Loucy (cell line): ENCODE results near the gene PSMG3.

Source experiments
- H2AFZ ChIP-seq: fragments of 200-600 bp; sonication (generic); 2 replicates; pipeline ENCODE4 v1.6.0; 2016; ENCODE audit warnings: antibody characterized with exemption, mild to moderate bottlenecking, low read length, moderate library complexity
- H3F3A ChIP-seq: fragments of 200-600 bp; 2 replicates; pipeline ENCODE4 v1.6.0; 2016; ENCODE audit warnings: antibody characterized with exemption, low read depth, mild to moderate bottlenecking
- H3K27me3 ChIP-seq: fragments of 200-600 bp; sonication (generic); 2 replicates; pipeline ENCODE4 v1.6.1; 2014; ENCODE audit warnings: low read length, mild to moderate bottlenecking; ENCODE audit not compliant: insufficient read depth, poor library complexity, severe bottlenecking
- H3K36me3 ChIP-seq: fragments of 200-600 bp; sonication (generic); 2 replicates; pipeline ENCODE4 v1.6.1; 2016; ENCODE audit warnings: low read length; ENCODE audit not compliant: insufficient read depth
- H3K4me1 ChIP-seq: fragments of 200-600 bp; sonication (generic); 2 replicates; pipeline ENCODE4 v1.5.1; 2014; ENCODE audit warnings: low read length, mild to moderate bottlenecking; ENCODE audit not compliant: insufficient read depth, poor library complexity, severe bottlenecking
- H3K4me2 ChIP-seq: fragments of 200-600 bp; sonication (generic); 2 replicates; pipeline ENCODE4 v1.6.0; 2014; ENCODE audit warnings: antibody characterized with exemption, low read length, low read depth, mild to moderate bottlenecking; ENCODE audit not compliant: poor library complexity, severe bottlenecking
- H3K4me3 ChIP-seq: fragments of 200-600 bp; sonication (generic); 2 replicates; pipeline ENCODE4 v1.5.1; 2014; ENCODE audit warnings: low read length, mild to moderate bottlenecking, mixed read lengths; ENCODE audit not compliant: poor library complexity, severe bottlenecking
- H3K79me2 ChIP-seq: fragments of 200-600 bp; sonication (generic); 2 replicates; pipeline ENCODE4 v1.6.1; 2014; ENCODE audit warnings: low read length; ENCODE audit not compliant: insufficient read depth
- H3K9ac ChIP-seq: fragments of 200-600 bp; sonication (generic); 2 replicates; pipeline ENCODE4 v1.6.0; 2014; ENCODE audit warnings: mild to moderate bottlenecking, low read depth, low read length, moderate library complexity; ENCODE audit not compliant: poor library complexity, severe bottlenecking
- H3K9me2 ChIP-seq: fragments of 200-600 bp; sonication (generic); replicated peaks from 2 replicates; pipeline ENCODE4 v1.6.1; 2016; ENCODE audit warnings: low read depth, low read length, mixed read lengths
- H3K9me3 ChIP-seq: fragments of 200-600 bp; sonication (generic); 2 replicates; pipeline ENCODE4 v1.6.1; 2014; ENCODE audit warnings: mild to moderate bottlenecking, antibody characterized with exemption, low read length, low read depth; ENCODE audit not compliant: insufficient read depth
- H4K20me1 ChIP-seq: fragments of 200-600 bp; sonication (generic); 2 replicates; pipeline ENCODE4 v1.6.0; 2014; ENCODE audit warnings: antibody characterized with exemption, low read length, mild to moderate bottlenecking; ENCODE audit not compliant: insufficient read depth, poor library complexity, severe bottlenecking
- EZH2phosphoT487 ChIP-seq: fragments of 200-600 bp; IDR thresholded peaks from 2 replicates; pipeline ENCODE4 v1.6.1; 2018; ENCODE audit warnings: antibody characterized with exemption, mild to moderate bottlenecking, moderate library complexity, borderline replicate concordance
- TF ChIP-seq, protein P1 (sequence below): fragments of 200-600 bp; sonication (generic); conservative IDR thresholded peaks from 2 replicates; pipeline ENCODE4 v1.5.1; 2014; ENCODE audit warnings: mild to moderate bottlenecking, antibody characterized with exemption, low read length

PSMG3 gene

DNA sequence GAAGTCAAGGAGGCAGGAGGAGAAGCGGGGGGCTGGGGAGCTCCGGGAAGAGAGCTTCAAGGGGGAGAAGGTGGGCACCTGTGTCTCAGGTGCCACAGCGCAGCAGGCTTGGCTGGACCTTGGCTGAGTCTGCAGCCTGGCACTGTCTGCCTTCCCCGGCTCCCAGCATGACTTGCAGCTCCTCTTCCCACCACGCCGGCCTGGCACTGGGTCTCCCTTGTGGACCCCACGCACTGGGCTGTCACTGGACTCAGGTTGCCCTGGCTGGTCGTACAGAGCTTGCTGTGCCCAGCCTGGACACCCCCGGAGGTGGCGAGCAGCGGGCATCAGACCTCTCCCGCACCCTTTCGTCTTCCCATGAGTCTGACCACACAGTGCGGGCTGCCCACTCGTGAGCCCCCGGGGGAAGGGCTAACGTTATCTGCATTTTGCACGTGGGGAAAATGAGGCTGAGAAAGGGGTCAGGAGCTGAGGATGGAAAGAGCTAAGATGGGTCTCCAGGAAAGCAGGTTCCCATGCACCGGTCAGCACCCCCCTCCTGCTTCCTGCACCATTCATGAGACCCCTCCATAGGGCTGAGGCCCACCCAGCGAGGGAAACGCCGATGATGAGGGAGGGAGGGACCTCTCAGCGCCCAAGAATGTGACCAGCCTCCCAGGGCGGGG, 40.3 kb upstream of the PSMG3 start:
- no peak overlapping the region for H3K9ac ChIP-seq
- no peaks in the 10 kb centered on the region for H3K9me3 ChIP-seq
- no peaks in the 10 kb centered on the region for H3K9me2 ChIP-seq
- no peak overlapping the region for H3K4me3 ChIP-seq
- H3K4me1 ChIP-seq: peaks cover 13% of the 10 kb centered on the region
- H4K20me1 ChIP-seq: no peaks in the 10 kb centered on the region
- TF ChIP-seq, protein P1, sequence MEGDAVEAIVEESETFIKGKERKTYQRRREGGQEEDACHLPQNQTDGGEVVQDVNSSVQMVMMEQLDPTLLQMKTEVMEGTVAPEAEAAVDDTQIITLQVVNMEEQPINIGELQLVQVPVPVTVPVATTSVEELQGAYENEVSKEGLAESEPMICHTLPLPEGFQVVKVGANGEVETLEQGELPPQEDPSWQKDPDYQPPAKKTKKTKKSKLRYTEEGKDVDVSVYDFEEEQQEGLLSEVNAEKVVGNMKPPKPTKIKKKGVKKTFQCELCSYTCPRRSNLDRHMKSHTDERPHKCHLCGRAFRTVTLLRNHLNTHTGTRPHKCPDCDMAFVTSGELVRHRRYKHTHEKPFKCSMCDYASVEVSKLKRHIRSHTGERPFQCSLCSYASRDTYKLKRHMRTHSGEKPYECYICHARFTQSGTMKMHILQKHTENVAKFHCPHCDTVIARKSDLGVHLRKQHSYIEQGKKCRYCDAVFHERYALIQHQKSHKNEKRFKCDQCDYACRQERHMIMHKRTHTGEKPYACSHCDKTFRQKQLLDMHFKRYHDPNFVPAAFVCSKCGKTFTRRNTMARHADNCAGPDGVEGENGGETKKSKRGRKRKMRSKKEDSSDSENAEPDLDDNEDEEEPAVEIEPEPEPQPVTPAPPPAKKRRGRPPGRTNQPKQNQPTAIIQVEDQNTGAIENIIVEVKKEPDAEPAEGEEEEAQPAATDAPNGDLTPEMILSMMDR: no peak
- TF ChIP-seq EZH2phosphoT487: no peak
- no peaks in the 10 kb centered on the region for H3K79me2 ChIP-seq
- H2AFZ ChIP-seq: no peak overlapping the region
- H3K4me2 ChIP-seq: no peak overlapping the region
- H3K36me3 ChIP-seq: no peaks in the 10 kb centered on the region
- no peaks in the 10 kb centered on the region for H3F3A ChIP-seq
- no peaks in the 10 kb centered on the region for H3K27me3 ChIP-seq

DNA sequence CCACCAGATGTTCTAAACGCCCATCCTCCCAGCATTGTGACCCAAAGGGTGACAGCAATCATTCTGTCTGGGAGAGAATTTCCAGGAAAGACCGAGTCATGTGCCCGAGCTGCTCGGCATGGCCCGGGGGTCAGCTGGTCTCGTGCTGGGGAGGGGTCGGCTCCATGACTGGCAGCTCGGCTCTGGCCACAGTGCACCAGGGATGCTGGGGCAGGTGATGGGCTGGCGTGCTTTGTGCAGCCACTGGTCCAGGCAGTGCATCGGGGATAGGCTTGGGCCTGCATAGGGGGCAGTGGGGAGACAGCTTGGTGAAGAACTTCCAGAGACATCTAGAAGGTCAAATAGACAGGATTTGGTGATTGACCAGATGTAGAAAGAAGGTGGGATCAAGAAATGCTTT, 39.2 kb upstream of the PSMG3 start:
- H3K36me3 ChIP-seq: no peaks in the 10 kb centered on the region
- H2AFZ ChIP-seq: no peak overlapping the region
- H4K20me1 ChIP-seq: no peaks in the 10 kb centered on the region
- H3K9me2 ChIP-seq: no peaks in the 10 kb centered on the region
- no peaks in the 10 kb centered on the region for H3K27me3 ChIP-seq
- TF ChIP-seq, protein P1: no peak
- TF ChIP-seq EZH2phosphoT487: no peak
- H3F3A ChIP-seq: no peaks in the 10 kb centered on the region
- H3K4me2 ChIP-seq: no peak overlapping the region
- H3K4me1 ChIP-seq: peaks cover 13% of the 10 kb centered on the region
- no peak overlapping the region for H3K4me3 ChIP-seq
- H3K9me3 ChIP-seq: no peaks in the 10 kb centered on the region
- H3K9ac ChIP-seq: no peak overlapping the region
- no peaks in the 10 kb centered on the region for H3K79me2 ChIP-seq

DNA sequence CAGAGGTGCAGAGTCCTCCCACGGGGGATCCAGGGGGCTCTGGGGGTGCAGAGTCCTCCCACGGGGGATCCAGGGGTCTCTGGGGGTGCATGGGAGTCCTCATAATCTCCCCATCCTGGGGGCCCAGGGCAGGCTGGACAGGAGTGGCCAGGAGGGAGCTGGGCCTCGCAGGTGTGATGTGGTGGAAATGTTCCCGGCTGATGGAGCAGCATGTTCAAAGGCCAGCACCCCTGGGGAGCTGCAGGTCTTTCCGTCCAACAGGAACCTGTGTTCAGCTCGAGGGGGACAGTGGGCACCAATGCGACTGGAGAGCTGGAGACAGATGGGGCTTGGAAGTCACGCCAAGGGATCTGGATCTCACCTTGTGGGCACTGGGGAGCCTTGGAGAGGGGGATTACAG, 38.5 kb upstream of the PSMG3 start:
- Histone ChIP-seq H3K27me3 (no peaks in the 10 kb centered on the region), H3F3A (no peaks in the 10 kb centered on the region), H3K9me2 (no peaks in the 10 kb centered on the region), H3K9me3 (no peaks in the 10 kb centered on the region), H3K36me3 (no peaks in the 10 kb centered on the region), H2AFZ (no peak overlapping the region), H3K4me2 (no peak overlapping the region), H4K20me1 (no peaks in the 10 kb centered on the region), H3K79me2 (no peaks in the 10 kb centered on the region), H3K4me3 (no peak overlapping the region), H3K4me1 (peaks cover 13% of the 10 kb centered on the region), H3K9ac (no peak overlapping the region)
- TF ChIP-seq, protein P1: no peak
- TF ChIP-seq EZH2phosphoT487: no peak
